ENCODE measurements around the gene CDH4.

- no peak for TF ChIP-seq CTCF (IDR thresholded peaks at IDR 0.05)
- TF ChIP-seq EZH2 (IDR thresholded peaks at IDR 0.05; ENCODE audit: borderline replicate concordance, insufficient read depth, low read depth, low read length, poor library complexity, severe bottlenecking) = no peak
Measured at GRCh38 chr20:61253640-61254511, 1.8 kb downstream of the CDH4 start.

All from B cell (primary cell).